Osteocyte (in vitro differentiated cells): Measurements from ENCODE around the gene PIGS. TPM values are rescaled to one million over a fixed set of nuclear protein-coding genes. Genes with fewer than 3 reads are reported as not detected.

ENCODE experiments used
- DNase-seq: peaks from one replicate; pipeline ENCODE4 v3.0.0; 2021; ENCODE audit warnings: mixed read lengths; ENCODE audit not compliant: unreplicated experiment; ENCODE audit errors: extremely low spot score
- H3K27ac Mint-ChIP-seq: one replicate; pipeline ENCODE4 v1.8.0; 2021; ENCODE audit warnings: mild to moderate bottlenecking, mixed read lengths; ENCODE audit not compliant: unreplicated experiment
- H3K27me3 Mint-ChIP-seq: one replicate; pipeline ENCODE4 v1.8.0; 2021; ENCODE audit warnings: mixed read lengths; ENCODE audit not compliant: unreplicated experiment
- H3K36me3 Mint-ChIP-seq: one replicate; pipeline ENCODE4 v1.8.0; 2021; ENCODE audit warnings: mixed read lengths; ENCODE audit not compliant: unreplicated experiment
- H3K4me1 Mint-ChIP-seq: one replicate; pipeline ENCODE4 v1.8.0; 2021; ENCODE audit warnings: mixed read lengths; ENCODE audit not compliant: unreplicated experiment
- H3K4me3 Mint-ChIP-seq: one replicate; pipeline ENCODE4 v1.8.0; 2021; ENCODE audit warnings: mild to moderate bottlenecking, moderate library complexity, mixed read lengths; ENCODE audit not compliant: unreplicated experiment
- H3K9me3 Mint-ChIP-seq: one replicate; pipeline ENCODE4 v1.8.0; 2021; ENCODE audit warnings: mixed read lengths; ENCODE audit not compliant: unreplicated experiment
- CTCF ChIP-seq: fragments of 200-600 bp; sonication (generic); IDR thresholded peaks from 2 replicates; pipeline ENCODE4 v1.5.0; 2021; ENCODE audit warnings: antibody characterized with exemption, mild to moderate bottlenecking, moderate library complexity
- total RNA-seq: library from RNA; stranded (reverse); gene quantifications from 2 replicates; pipeline ENCODE4 v1.2.1, GENCODE V29; 2021

The PIGS gene
- total RNA-seq, 1 donor from 2014 or later = 80.0 TPM

GRCh38 chr17:28513476-28513875 lies 57.8 kb downstream of the PIGS start:
- Mint-ChIP-seq H3K4me1 (no peaks in the 10 kb centered on the region), H3K36me3 (no peaks in the 10 kb centered on the region), H3K4me3 (no peak overlapping the region), H3K27me3 (peaks cover 46% of the 10 kb centered on the region), H3K9me3 (no peaks in the 10 kb centered on the region), H3K27ac (no peak overlapping the region)
- TF ChIP-seq CTCF = no peak
- no peak for DNase-seq

GRCh38 chr17:28511858-28512461 lies 59.4 kb downstream of the PIGS start:
- H3K9me3 Mint-ChIP-seq = no peaks in the 10 kb centered on the region
- no peak overlapping the region for H3K4me3 Mint-ChIP-seq
- no peaks in the 10 kb centered on the region for H3K4me1 Mint-ChIP-seq
- H3K27me3 Mint-ChIP-seq = peaks cover 50% of the 10 kb centered on the region
- H3K36me3 Mint-ChIP-seq = no peaks in the 10 kb centered on the region
- TF ChIP-seq CTCF = no peak
- no peak overlapping the region for H3K27ac Mint-ChIP-seq
- no peak for DNase-seq

GRCh38 chr17:28509789-28510188 lies 61.5 kb downstream of the PIGS start:
- TF ChIP-seq CTCF = no peak
- no peaks in the 10 kb centered on the region for H3K4me1 Mint-ChIP-seq
- H3K27me3 Mint-ChIP-seq = peaks cover 58% of the 10 kb centered on the region
- no peaks in the 10 kb centered on the region for H3K36me3 Mint-ChIP-seq
- DNase-seq = no peak
- H3K4me3 Mint-ChIP-seq = no peak overlapping the region
- no peaks in the 10 kb centered on the region for H3K9me3 Mint-ChIP-seq
- no peak overlapping the region for H3K27ac Mint-ChIP-seq

- no peak for TF ChIP-seq CTCF
- H3K4me1 Mint-ChIP-seq = no peaks in the 10 kb centered on the region
- H3K27me3 Mint-ChIP-seq = peaks cover 55% of the 10 kb centered on the region
- H3K4me3 Mint-ChIP-seq = no peak overlapping the region
- no peaks in the 10 kb centered on the region for H3K36me3 Mint-ChIP-seq
- no peaks in the 10 kb centered on the region for H3K9me3 Mint-ChIP-seq
- no peak for DNase-seq
- no peak overlapping the region for H3K27ac Mint-ChIP-seq
Measured at GRCh38 chr17:28508211-28508724, 63.1 kb downstream of the PIGS start.

- TF ChIP-seq CTCF = no peak
- Mint-ChIP-seq H3K27me3 (peaks cover 51% of the 10 kb centered on the region), H3K27ac (no peak overlapping the region), H3K4me1 (no peaks in the 10 kb centered on the region), H3K9me3 (no peaks in the 10 kb centered on the region), H3K36me3 (no peaks in the 10 kb centered on the region), H3K4me3 (no peak overlapping the region)
- DNase-seq = no peak
Measured at GRCh38 chr17:28507567-28508203, 63.6 kb downstream of the PIGS start.
